CD4-positive, alpha-beta T cell treated with Interleukin-10 for 1 hour (primary cell): ENCODE data around the gene FKBP1B.
"Not testable (repeated sequence)": the region's sequence is repeated elsewhere in the genome, so short reads cannot be mapped to it uniquely, and the experiment has no call there.

Source experiments
- DNase-seq: peaks from one replicate; pipeline ENCODE4 v3.0.0-alpha.2; 2020

The FKBP1B gene

DNA sequence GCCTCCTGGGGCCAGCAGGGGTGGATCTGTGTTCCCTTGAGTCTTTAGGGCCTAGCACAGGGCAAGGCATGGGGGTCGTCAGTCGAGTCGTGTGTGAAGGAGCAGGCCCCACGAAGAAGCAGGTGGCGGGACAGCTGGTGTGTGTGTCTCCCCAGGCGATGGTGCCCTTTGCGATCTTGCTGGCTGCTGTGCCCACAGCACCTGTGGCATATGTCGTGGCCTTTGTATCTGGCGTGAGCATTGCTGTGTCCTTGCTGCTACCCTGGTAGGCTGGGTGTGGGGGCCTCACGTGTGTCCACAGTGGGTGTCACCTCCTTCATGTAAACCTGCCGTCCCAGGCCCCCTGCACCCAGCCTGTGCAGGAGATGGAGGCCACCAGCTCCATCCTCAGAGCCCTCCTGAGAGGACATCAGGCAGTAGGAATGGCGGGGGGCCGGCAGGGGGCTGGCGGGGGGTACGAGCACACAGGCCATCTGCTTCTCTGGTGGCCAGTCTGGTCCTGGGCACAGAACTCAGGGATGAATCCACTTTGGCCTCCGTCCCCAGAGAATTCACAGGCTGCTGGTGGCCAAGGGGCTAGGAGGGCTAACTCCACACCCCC is 26.5 kb upstream of the FKBP1B start:
- DNase-seq: no peak

DNA sequence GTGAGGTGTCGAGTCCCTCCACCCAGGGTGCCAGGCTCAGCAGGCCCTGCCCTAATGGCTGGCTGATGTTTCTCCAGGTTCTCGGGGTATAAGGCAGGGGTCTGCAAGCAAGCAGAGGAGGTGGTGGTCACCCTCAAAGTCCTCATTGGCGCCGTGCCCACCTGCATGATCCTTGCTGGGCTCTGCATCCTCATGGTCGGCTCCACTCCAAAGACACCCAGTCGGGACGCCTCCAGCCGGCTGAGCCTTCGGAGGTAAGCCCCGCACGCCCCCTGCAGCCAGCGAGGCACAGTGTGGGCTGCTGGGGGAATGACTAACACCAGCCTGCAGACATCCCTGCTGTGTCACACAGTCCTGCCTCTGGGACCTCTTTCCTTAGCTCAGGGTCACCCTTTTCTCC is 25.5 kb upstream of the FKBP1B start:
- DNase-seq: no peak

DNA sequence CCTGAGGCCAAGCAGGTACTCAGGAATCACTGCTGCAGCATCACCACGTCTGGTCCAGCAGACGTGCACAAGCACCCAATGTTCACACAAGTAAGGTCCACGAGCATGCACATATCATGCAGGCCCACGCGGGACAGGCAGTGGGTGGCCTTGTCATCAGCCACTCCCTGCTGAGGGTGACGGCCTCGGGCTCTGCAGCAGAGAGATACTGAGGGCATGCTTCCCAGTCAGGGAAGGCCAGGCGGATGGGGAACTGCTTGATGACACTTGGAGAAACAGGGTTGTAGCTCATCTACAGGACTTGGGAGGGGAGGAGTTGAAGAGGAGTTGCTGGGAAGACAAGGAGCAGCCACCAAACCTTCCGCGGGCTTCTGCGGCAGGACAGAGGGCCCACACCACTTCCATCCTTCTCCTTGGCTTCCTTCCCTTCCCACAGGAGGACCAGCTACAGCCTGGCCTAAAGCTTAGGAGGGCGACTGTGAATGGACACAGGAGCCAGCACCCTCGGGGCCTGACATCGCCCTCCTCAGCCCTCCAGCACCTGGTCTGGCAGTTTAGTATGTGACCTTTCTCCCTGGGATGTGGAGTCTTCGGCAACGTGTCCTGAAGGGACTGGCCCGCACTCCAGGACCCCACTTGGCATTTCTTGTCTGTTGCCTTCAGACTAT is 24.4 kb upstream of the FKBP1B start:
- DNase-seq: no peak

DNA sequence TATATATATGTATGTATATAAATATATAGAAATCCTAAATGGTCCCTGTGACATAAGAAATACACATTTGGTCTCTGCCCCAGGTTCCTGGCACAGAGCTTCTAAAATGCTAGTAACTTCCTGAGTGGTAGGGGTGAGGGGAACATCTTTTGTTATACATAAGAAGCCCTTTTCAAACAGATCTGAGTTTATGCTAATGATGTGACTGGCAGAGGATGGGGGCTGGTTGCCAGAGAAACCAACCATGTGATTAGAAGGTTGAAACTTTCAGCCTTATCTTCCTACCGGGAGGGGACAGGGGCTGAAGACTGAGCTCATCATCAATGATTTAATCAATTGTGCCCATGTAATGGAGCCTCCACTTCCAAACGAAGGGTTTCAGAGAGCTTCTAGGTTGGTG is 23.3 kb upstream of the FKBP1B start:
- no peak for DNase-seq

DNA sequence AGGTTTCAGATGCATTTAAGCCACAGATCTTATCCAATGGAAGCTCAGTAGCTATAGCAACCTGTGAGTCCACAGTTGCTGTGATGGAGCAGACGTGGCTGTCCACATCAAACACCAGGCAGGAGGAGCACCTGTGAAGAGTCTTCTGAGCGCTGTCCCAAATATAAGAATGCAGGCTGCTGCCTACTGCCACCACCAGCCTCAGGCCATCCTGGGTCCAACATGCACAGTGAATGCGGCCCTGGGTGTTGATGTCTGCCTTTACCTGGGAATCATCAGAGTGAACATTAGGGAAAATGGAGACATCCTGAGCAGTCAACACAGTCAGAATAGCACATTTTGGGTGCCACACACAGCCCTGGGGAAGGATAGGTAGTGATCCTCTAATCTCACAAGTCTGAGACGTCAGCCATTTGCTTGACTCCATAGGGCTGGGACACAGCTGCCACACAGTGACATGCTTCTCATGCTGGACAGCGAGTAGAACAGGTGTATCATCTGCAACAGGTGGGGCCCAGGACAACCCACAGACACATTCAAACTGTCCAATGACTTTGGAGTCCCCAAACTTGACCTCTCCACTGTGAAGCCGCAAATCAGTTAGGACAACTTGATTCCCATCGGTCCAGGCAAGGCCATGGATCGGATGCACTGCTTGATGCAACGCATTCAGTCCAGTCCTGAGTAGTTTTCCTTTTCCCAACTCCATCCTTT is 10.6 kb upstream of the FKBP1B start:
- DNase-seq: no peak

DNA sequence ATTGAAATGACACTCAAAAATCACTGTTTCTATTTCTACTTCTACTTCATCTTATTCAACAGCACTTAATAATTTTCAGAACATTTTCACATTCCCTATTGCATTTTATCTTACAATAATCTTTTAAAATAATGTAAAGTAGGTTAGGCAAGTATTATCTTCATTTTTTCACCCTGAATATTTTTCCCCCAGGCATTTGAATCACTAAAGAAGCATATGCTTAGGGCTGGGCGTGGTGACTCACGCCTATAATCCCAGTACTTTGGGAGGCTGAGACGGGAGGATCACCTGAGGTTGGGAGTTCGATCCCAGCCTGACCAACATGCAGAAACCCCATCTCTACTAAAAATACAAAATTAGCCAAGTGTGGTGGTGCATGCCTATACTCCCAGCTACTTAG is 9.0 kb upstream of the FKBP1B start:
- no peak for DNase-seq

DNA sequence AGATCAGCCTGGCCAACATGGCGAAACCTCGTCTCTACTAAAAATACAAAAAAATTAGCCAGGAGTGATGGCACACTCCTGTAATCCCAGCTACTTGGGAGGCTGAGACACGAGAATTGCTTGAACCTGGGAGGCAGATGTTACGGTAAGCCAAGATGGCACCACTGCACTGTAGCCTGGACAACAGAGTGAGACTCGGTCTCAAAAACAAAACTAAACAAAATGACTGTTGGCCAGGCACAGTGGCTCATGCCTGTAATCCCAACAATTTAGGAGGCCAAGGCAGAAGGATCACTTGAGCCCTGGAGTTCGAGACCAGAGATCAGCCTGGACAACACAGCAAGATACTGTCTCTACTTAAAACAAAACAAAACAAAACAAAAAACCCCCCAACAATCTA is 6.4 kb upstream of the FKBP1B start:
- DNase-seq: not testable (repeated sequence)

DNA sequence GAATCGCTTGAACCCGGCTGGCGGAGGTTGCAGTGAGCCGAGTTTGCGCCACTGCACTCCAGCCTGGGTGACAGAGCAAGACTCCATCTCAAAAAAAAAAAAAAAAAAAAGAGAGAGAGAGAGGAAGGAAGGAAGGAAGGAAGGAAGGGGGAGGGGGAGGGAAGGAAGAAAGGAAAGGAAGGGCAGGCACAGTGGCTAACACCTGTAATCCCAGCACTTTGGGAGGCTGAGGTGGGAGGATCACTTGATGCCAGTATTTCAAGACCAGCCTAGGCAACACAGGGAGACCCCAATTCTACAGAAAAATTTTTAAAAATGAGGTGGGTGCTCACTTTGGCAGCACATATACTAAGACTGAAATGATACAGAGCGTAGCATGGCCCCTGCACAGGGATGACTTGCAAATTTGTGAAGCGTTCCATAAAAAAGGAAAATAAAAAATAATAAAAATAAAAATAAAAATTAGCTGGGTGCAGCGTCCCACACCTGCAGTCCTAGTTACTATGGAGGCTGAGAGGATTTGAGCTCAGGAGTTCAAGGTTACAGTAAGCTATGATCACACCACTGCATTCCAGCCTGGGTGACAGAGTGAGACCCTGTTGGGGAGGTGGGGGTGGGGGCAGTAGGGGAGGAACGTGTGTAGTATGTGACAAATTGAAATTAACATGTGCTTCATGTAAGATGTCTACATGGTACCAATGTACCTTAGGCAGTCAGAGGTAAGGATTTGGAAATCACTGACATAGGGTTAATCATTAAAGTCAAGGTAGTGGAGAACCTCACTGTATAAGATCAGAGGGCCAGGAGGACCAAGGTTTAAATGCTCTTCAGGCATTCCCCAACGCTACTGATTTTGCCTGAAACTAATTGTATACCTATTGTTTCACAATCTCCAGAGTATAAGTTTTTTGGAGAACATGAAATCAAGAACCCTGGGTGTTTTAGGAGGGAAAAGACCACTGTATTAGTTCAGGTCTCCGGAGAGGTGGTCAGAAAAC is 3.7 kb upstream of the FKBP1B start:
- DNase-seq: no peak

DNA sequence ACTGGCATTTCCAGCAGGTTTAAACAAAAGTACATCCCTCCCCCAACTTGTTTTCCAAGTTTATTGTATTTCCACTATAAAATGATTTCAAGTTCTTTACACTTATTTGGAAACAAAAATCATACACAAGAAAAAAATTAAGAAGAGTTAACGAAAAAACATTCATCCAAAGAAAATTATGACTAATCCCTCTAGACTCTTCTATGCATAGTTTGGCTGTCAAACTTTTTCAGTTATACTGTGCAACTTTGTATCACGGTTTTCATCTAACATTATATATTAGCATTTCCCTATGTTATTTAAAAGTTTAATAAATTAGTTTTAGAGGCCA is 3.0 kb upstream of the FKBP1B start:
- DNase-seq: no peak

DNA sequence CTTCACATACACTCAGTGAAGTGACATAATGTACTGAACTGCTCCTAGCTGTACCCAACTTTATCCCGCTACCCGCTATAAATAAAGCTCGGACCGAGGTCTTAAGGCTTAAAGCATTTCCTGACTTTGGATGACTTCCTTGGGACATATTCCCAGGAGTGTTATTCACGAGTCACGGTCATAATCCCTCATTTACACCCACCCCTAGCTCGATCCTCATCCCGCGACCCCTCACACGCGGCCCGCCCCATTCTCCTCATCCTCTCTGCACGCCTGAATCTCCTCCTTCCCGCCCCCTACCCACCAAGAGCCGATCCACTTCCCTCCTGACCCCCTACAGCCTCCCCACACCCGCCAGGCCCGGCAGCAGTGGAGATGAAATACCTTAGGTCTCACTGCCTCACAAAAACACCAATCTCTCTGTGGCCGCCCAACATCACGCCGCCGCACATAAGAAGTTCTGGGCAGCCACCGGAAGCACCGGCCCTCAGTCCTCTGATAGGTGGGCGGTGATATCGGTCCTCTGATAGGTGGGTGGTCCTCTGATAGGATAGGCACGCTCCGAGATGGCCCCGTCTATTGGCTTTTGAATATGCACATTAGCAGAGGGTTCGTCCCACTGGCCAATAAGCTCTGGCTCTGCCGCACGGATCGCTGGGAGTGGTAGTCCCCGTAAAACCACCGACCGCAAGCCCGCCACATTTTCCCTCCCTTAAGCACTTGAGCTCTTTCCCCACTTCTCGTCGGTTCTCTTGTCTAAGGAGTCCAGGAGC is 2.4 kb upstream of the FKBP1B start, which contains the start of gene WDCP:
TSS of gene WDCP (minus strand) at position 462 of the 773 bp plus-strand sequence. CDS start 7,897 bp downstream, outside the sequence.
- peak; percentile 96 for DNase-seq

DNA sequence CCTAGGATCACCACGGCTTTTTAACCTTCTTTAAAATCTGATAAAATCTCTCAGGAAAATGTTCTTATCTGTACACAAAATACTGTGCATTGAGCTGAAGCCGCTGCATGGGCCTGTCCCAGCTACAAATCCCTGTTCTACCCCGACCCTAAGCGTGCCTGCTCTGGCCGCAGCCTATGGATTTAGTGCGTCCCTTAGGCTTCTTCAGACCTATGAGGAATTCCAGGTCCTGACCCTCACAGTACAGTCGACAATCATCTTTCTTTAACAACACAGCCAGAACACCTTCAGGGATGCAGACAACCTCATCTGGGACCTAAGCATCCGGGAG is 1.9 kb upstream of the FKBP1B start:
- no peak for DNase-seq

DNA sequence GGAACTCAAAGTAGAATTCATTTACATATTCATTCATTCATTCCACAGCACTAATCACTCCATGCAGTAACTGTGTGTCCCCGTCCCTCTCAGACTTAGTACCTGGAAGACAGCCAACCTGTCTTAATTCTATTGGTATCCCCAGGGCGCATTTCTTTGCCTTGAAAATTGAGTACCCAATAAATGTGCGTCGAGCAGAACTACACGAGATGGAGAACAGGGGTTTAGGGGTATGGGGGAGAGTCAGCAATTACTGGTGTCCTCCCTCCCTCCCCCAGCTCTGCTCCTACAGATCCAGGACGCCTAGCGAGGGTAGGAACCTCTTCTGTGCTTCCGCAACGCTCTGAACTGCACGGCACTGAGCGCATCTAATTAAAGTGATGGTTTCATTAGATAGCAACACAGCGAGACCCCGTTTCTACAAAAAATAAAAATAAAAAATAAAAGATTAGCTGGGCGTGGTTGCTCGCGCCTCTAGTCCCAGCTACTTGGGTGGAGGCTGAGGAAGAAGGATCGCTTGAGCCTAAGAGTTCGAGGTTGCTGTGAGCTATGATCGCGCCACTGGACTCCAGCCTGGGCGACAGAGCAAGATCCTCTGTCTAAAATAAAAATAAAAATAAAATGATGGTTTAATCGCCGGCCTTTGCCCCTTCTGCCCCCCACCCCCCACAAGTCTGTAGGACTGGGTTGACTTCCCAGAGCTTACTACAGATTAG is 614 bp upstream of the FKBP1B start:
- no peak for DNase-seq

DNA sequence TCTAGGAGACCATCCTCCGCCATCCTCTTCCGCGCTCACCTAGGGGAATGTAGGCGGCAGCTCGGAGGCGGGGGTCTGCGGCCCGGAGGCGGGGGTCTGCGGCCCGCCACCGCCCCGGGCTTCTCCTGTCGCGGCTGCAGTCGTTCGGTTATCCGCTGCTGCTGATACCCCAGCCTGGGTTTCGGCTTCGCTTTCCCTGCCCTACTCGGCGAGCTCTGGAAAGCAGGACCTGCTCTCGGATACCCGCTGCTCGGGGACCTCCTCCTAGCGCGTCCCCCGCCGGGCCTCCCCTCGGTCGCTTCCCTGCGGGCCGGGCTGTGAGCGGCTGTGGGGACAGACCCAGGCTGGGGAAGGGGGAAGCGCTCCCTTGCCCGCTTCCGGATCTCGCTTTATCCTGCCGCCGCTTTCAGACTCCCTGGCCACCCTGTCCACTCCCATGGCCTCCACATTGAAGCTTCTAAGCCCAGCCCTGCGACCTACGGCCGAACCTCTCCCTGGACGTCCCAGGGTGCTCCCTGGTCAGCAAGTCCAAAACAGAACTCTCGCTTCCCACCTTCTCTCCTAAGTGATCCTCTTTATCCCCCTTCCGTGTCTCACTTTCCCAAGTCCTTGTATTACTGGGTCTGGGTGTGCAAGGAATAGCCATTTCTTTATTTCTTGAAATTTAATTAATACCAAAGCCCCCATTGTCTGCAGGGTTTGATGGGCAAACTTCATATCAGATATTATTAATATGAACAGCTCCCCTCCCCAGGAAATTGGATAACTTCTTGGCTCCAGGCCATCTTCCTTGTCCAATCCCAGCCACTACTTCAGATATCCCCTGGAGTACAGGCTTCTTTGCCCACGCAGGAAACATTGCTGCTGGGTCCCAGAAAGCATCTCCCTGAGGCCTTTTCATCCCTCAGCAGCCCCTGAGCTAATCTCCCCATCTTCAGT is 769 bp downstream of the FKBP1B start:
- no peak for DNase-seq

DNA sequence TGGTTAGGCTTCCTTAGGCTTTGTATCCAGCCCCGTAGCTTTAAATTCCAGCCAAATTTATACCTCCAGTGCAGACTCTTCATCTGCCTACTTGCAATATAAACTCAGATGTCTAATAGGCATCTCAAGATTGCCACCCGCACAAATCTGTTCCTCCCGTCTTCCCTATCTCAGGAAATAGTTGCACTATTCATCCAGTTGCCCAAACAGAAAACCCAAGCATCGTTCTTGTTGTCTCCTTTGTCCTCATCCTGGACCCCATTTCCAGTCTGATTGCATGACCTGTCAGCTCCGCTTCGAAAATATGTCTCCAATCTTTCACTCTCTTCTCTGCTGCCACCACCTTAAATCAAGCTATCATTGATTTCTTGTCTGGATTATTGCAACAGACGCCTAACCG is 2.3 kb downstream of the FKBP1B start:
- no peak for DNase-seq

DNA sequence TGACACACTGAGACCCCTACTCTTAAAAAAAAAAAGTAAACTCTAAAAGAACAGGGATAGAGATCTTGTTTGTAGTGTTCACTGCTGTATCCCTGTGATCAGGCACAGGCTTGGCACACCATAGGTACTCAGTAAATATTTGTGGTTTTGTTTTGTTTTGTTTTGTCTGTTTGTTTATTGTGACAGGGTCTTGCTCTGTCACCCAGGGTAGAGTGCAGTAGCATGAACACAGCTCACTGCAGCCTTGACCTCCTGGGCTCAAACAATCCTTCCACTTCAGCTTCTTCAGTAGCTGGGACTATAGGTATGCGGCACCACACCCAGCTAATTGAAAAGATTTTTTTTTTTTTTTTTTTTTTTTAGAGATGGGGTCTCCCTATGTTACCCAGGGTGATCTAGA is 3.4 kb downstream of the FKBP1B start:
- no peak for DNase-seq

DNA sequence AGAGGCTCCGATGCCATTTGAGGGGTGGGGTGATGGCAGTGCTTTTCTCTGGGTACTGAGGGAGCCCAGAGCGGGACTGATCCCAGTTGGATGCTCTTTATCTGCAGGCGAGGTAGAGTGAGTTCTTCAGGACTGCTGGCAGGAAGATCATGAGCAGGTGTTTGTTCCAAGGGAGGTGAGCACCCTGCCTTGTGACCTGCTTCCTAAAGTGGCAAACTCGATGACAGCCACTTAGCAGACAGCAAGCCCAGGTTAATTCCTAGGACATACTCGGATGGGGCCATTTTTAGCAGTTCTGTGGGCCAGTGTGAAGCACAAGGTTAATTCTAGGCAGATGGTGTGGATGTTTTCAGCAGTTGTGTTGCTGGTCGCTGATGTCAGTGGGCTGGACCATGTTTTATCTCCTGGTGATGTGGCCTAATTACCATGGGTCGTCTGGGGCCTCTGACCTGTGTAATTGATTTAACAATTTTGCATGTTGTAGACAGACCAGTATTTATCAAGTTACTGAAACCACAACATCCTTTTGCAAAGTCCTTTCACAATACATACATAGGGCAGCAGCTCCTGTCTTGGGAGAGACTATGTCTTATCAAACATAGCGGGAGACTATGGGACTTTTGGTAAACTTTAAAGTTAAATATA is 4.9 kb downstream of the FKBP1B start:
- DNase-seq: no peak

DNA sequence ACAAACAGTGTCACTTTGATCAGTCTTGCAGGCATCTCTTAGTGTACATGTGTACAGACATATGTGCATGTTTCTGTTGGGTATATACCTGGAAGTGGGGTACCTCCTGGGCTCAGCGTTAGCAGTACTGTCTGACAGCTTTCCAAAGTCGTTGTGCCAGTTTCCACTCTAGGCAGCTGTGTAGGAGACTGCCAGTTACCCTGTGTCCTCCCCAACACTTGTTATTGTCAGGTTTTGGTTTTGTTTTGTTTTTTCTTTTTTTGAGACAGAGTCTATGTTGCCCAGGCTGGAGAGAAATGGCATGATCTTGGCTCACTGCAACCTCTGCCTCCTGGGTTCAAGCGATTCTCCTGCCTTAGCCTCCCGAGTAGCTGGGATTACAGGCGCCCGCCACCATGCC is 6.2 kb downstream of the FKBP1B start:
- no peak for DNase-seq

DNA sequence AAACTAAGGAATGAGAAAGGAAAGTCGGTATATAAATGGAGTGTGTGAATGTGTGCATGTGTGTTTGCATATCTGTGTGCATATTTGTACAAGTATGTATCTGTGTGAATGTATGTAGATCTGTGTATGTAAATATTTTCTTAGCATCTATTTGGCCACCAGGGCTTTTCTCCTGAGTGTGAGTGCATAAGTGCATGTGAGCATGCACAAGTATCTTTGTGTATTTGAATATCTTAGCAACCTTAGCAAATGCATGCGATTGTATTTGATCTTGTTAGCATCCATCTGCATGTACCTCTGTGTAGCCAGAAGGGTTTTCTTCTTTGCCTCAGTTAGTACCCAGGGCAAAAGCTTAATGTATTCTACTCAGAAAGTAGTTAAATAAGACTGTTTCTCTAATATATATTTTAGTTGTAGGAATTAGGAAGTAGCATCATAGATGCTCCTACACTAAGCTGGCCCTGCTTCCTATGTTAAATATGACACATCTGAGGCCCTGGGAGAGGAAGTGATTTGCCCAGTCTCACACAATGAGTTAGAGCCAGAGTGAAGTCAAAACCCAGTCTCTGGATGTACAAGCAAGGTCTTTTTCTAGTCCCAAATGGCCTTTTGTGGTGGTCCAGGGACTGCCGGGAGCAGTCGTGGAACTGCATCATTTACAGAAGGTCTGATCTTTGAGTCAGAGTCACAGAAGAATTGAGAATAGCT is 9.2 kb downstream of the FKBP1B start:
- DNase-seq: no peak

DNA sequence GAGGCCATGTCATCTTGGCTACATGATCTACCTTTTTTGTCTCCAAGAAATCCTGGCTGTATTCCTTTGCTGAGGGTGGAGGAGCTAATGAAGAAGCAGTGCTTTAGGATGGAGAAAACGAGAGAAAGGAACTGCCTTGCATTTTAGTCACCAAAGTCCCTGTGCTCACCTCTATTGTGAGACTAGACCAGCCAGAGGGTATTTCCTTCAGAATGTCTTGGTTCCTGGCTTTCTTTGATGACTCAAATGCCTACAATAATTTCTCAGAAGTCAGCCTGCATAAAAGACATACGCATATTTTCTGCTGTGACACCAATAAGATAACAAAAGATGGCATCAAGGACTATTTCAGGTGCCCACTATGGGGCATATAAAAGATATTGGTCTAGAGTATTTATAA is 15.8 kb downstream of the FKBP1B start:
- DNase-seq: no peak

DNA sequence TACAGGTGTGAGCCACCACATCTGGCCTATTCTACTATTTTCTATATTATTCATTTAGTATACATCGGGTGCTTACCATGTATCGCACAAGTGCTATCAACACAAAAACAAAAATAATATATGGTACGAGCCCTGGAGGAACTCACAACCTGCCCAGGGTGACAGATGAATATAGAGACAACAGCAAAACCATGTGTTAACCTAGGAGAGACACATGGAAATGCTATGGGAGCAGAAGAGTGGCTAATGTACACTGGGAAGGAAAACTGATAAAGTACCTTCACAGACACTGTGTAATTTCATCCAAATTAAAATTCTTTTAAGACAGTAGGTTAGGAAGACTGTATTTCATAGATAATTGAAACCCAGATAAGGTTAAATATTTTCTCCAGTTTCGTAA is 22.7 kb downstream of the FKBP1B start:
- no peak for DNase-seq
